Measurements from ENCODE around the gene ADCYAP1R1. TPM values are rescaled to one million over a fixed set of nuclear protein-coding genes. Genes with fewer than 3 reads are reported as not detected.
A peak's percentile ranks its signal among the peaks of the same experiment; 100 is the strongest.

The ADCYAP1R1 gene
- polyA plus RNA-seq, 4 donors, result under 0.01 to 4.4 (median 0.84) TPM; not detected in 1

DNA sequence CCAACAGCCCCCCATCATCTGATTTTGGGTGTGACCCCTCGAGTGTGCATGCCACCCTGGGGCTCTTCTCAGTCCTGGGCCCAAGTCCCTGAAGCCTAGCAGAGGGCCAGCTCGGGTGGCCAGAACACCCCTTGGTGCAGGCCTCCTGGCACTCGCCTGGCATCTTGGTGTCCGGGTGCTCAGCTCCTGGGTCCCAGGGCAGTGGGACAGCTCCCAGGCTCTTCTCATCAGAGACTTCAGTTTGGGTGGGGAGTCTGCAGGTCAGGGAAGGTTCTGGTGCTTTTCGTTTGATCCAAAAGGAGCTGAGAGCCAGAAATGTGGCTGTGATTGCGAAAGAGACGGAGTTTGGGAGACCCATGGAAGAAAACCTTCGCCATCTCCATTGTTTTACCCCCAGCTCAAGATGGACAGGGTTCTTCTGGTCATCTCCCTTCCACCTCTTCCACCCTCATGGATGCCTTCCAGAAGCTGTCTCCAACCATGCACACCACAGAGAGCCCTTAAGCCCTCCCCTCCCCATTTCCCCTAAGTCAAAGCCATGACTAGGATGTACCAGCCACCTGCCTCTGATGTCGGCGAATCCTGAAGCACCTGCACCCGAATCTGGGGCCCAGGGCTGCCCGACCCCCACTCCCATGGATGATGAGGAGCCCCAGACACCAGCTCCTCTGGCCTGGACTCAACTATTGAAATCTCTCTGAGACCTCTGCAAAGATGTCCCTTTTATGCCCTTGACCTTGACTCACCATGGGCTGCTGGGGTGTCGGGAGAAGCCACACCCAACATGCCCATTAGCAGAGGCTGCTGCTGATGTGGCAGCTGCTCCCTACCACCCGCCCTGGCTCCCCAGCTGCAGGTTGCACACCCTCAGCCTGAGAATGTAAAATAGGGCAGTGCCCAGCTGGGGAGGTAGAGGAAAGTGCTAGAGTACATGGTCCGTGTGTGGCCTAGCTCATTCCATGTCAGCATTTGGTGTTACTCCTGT is 55.3 kb downstream of the ADCYAP1R1 start:
- FAIRE-seq, result no peak
- no peaks in the 10 kb centered on the region for H3K27me3 ChIP-seq (ENCODE audit: control insufficient read depth in 3 of 3, insufficient read depth in 3 of 3, low read length in 3 of 3)
- H3K4me3 ChIP-seq (ENCODE audit: low read depth in 1 of 3, low read length in 3 of 3), result no peak overlapping the region
- no peak for DNase-seq
- no peak overlapping the region for H3K27ac ChIP-seq (ENCODE audit: low read depth in 1 of 3, low read length in 2 of 3)
- H3K4me1 ChIP-seq (ENCODE audit: control insufficient read depth in 3 of 3, insufficient read depth in 2 of 3, low read depth in 1 of 3, low read length in 2 of 3), result no peaks in the 10 kb centered on the region
- no peaks in the 10 kb centered on the region for H3K36me3 ChIP-seq (ENCODE audit: control insufficient read depth in 3 of 3, insufficient read depth in 2 of 3, low read depth in 1 of 3, low read length in 3 of 3)
- 75 to 83% (median 77%) methylated on average over 15 of the region's 15 CpGs for WGBS, 3 donors
- H3K9me3 ChIP-seq (ENCODE audit: control insufficient read depth in 2 of 2, insufficient read depth in 1 of 2, low read depth in 1 of 2, low read length in 1 of 2), result no peaks in the 10 kb centered on the region

DNA sequence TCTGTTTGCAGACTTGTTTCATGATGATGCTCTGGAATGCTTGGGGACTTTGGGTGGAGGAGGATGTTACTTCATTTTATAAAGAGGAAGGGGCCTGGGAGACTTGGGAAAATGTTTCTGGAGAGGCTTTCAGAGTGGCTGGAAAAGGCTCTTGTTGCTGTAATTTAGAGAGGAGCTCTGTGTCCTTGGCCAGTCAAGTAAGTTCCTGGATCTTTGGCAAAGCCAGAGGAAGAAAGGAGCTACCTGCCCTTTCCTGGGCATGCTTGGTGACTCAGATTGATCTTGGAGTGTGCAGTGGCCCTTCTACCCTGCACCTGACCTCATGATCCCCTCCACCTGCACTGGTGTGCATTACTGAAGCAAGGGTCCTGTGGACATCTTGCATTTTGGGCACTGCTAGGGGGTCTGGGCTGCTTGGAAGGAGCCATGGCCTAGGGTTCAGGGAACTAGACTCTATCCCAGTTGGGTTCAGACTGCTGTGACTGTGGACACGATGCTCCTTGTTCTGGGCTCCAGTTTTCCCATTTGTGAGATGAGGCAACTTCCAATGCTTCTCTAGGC is 56.1 kb downstream of the ADCYAP1R1 start:
- no peak for DNase-seq
- H3K9me3 ChIP-seq (ENCODE audit: control insufficient read depth in 2 of 2, insufficient read depth in 1 of 2, low read depth in 1 of 2, low read length in 1 of 2), result no peaks in the 10 kb centered on the region
- H3K27me3 ChIP-seq (ENCODE audit: control insufficient read depth in 3 of 3, insufficient read depth in 3 of 3, low read length in 3 of 3), result no peaks in the 10 kb centered on the region
- WGBS, 3 donors, result 59 to 71% (median 68%) methylated on average over 1 of the region's 1 CpG
- no peak overlapping the region for H3K4me3 ChIP-seq (ENCODE audit: low read depth in 1 of 3, low read length in 3 of 3)
- no peaks in the 10 kb centered on the region for H3K4me1 ChIP-seq (ENCODE audit: control insufficient read depth in 3 of 3, insufficient read depth in 2 of 3, low read depth in 1 of 3, low read length in 2 of 3)
- FAIRE-seq, result no peak
- no peak overlapping the region for H3K27ac ChIP-seq (ENCODE audit: low read depth in 1 of 3, low read length in 2 of 3)
- H3K36me3 ChIP-seq (ENCODE audit: control insufficient read depth in 3 of 3, insufficient read depth in 2 of 3, low read depth in 1 of 3, low read length in 3 of 3), result no peaks in the 10 kb centered on the region

DNA sequence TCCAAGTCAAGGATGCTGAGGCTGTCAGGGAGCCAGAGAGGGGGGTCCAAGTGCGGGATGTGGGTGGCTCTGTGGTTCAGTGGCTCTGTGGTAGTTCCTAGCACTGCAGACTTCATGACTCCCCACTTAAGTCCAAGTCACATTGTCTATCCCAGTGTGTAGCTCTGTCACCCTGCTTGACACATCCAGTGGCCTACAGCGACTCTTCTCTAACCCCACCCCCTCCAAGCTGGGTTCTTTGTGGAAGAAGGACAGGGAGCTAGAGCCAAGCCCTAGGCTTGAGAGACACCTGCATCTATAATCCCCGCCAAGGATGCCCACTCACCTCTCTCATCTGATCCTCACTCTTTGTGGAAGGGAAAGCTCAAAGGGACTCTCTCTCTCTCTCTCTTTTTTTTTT is 57.6 kb downstream of the ADCYAP1R1 start:
- no peak overlapping the region for H3K4me3 ChIP-seq (ENCODE audit: low read depth in 1 of 3, low read length in 3 of 3)
- no peak overlapping the region for H3K27ac ChIP-seq (ENCODE audit: low read depth in 1 of 3, low read length in 2 of 3)
- no peaks in the 10 kb centered on the region for H3K9me3 ChIP-seq (ENCODE audit: control insufficient read depth in 2 of 2, insufficient read depth in 1 of 2, low read depth in 1 of 2, low read length in 1 of 2)
- no peaks in the 10 kb centered on the region for H3K4me1 ChIP-seq (ENCODE audit: control insufficient read depth in 3 of 3, insufficient read depth in 2 of 3, low read depth in 1 of 3, low read length in 2 of 3)
- DNase-seq (no peak), FAIRE-seq (no peak)
- H3K36me3 ChIP-seq (ENCODE audit: control insufficient read depth in 3 of 3, insufficient read depth in 2 of 3, low read depth in 1 of 3, low read length in 3 of 3), result no peaks in the 10 kb centered on the region
- no peaks in the 10 kb centered on the region for H3K27me3 ChIP-seq (ENCODE audit: control insufficient read depth in 3 of 3, insufficient read depth in 3 of 3, low read length in 3 of 3)
- 77 to 94% (median 88%) methylated on average over 3 of the region's 3 CpGs for WGBS, 3 donors

DNA sequence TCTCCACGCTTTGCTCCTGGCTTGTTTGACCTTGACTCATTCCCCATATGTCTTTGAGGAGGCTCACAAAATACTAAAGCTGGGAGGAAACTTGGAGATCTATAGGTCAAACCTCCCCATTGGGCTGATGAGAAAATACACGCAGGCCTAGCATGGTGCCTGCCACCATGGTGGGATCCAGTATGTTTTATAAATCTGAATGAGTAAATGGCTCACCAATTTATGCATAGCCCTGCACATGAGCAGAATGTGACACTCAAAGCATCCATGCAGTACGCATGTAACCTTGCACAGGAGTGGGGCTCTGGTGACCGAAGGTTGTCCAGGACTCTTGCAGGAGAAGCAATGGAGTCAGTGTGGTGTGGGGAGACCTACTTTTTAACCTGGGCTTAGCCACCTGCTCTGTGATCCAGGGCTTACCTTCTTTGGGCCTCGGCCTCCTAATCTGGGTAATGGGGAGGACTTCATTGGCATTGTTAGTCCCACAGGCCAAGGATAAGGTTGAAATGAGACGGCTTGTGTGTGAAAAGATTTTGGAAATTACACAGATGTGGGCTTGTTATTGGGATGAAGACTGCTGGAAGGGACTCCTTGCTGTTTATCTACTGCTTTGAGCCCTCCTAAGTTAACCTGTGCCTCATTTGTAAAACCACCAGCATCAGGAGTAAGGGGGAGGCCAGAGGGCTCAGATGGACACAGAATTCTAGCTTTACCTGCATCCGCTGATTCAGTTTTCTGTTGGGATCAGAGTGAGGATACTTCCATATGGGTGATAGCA is 58.4 kb downstream of the ADCYAP1R1 start:
- no peak overlapping the region for H3K4me3 ChIP-seq (ENCODE audit: low read depth in 1 of 3, low read length in 3 of 3)
- no peaks in the 10 kb centered on the region for H3K36me3 ChIP-seq (ENCODE audit: control insufficient read depth in 3 of 3, insufficient read depth in 2 of 3, low read depth in 1 of 3, low read length in 3 of 3)
- no peaks in the 10 kb centered on the region for H3K4me1 ChIP-seq (ENCODE audit: control insufficient read depth in 3 of 3, insufficient read depth in 2 of 3, low read depth in 1 of 3, low read length in 2 of 3)
- 80 to 87% (median 81%) methylated on average over 7 of the region's 7 CpGs for WGBS, 3 donors
- no peak for FAIRE-seq
- DNase-seq, result no peak
- H3K9me3 ChIP-seq (ENCODE audit: control insufficient read depth in 2 of 2, insufficient read depth in 1 of 2, low read depth in 1 of 2, low read length in 1 of 2), result no peaks in the 10 kb centered on the region
- no peak overlapping the region for H3K27ac ChIP-seq (ENCODE audit: low read depth in 1 of 3, low read length in 2 of 3)
- no peaks in the 10 kb centered on the region for H3K27me3 ChIP-seq (ENCODE audit: control insufficient read depth in 3 of 3, insufficient read depth in 3 of 3, low read length in 3 of 3)

DNA sequence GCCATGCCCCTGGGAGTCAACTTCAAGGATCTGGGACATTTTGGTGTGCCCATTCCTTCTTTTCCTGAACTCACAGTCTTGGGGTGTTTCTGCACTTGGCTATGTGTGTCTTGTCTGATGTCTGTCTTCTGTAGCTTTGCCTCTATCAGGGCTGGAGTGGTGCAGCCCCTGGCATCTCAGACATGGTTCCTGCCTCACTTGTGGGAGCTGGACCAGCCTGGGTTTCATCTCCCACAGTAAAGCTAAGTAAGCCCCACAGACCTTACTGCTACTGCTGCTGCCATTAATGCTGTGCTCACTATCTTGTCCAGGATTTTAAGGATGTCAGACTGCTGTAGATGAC is 59.0 kb downstream of the ADCYAP1R1 start:
- FAIRE-seq (no peak), DNase-seq (no peak)
- H3K27ac ChIP-seq (ENCODE audit: low read depth in 1 of 3, low read length in 2 of 3), result no peak overlapping the region
- no peaks in the 10 kb centered on the region for H3K36me3 ChIP-seq (ENCODE audit: control insufficient read depth in 3 of 3, insufficient read depth in 2 of 3, low read depth in 1 of 3, low read length in 3 of 3)
- no peaks in the 10 kb centered on the region for H3K27me3 ChIP-seq (ENCODE audit: control insufficient read depth in 3 of 3, insufficient read depth in 3 of 3, low read length in 3 of 3)
- H3K9me3 ChIP-seq (ENCODE audit: control insufficient read depth in 2 of 2, insufficient read depth in 1 of 2, low read depth in 1 of 2, low read length in 1 of 2), result no peaks in the 10 kb centered on the region
- no peak overlapping the region for H3K4me3 ChIP-seq (ENCODE audit: low read depth in 1 of 3, low read length in 3 of 3)
- no peaks in the 10 kb centered on the region for H3K4me1 ChIP-seq (ENCODE audit: control insufficient read depth in 3 of 3, insufficient read depth in 2 of 3, low read depth in 1 of 3, low read length in 2 of 3)

DNA sequence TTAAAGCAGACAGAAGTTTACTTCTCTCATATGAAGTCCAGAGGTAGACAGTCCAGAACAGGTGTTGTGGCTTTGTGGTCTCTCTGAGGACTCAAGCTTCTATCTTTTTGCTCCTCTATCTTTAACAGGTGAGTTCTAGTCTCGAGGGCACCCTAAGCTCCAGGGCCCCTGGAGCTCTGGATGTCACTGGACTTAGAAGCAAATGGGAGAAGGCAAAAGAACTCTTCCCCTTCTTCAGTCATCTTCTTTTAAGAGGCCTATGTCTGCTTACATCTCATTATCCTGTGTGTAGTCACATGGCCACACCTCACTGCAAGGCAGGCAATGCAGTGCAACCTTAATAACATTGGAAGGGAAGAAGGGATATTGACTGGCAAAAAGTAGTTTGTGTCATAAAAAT is 61.6 kb downstream of the ADCYAP1R1 start:
- 0 to 39% (median 16%) methylated on average over 1 of the region's 1 CpG for WGBS, 3 donors
- Histone ChIP-seq H3K27me3 (ENCODE audit: control insufficient read depth in 3 of 3, insufficient read depth in 3 of 3, low read length in 3 of 3) (no peaks in the 10 kb centered on the region), H3K4me1 (ENCODE audit: control insufficient read depth in 3 of 3, insufficient read depth in 2 of 3, low read depth in 1 of 3, low read length in 2 of 3) (no peaks in the 10 kb centered on the region), H3K27ac (ENCODE audit: low read depth in 1 of 3, low read length in 2 of 3) (no peak overlapping the region), H3K9me3 (ENCODE audit: control insufficient read depth in 2 of 2, insufficient read depth in 1 of 2, low read depth in 1 of 2, low read length in 1 of 2) (no peaks in the 10 kb centered on the region), H3K36me3 (ENCODE audit: control insufficient read depth in 3 of 3, insufficient read depth in 2 of 3, low read depth in 1 of 3, low read length in 3 of 3) (no peaks in the 10 kb centered on the region), H3K4me3 (ENCODE audit: low read depth in 1 of 3, low read length in 3 of 3) (no peak overlapping the region)
- FAIRE-seq (no peak), DNase-seq (no peak)

DNA sequence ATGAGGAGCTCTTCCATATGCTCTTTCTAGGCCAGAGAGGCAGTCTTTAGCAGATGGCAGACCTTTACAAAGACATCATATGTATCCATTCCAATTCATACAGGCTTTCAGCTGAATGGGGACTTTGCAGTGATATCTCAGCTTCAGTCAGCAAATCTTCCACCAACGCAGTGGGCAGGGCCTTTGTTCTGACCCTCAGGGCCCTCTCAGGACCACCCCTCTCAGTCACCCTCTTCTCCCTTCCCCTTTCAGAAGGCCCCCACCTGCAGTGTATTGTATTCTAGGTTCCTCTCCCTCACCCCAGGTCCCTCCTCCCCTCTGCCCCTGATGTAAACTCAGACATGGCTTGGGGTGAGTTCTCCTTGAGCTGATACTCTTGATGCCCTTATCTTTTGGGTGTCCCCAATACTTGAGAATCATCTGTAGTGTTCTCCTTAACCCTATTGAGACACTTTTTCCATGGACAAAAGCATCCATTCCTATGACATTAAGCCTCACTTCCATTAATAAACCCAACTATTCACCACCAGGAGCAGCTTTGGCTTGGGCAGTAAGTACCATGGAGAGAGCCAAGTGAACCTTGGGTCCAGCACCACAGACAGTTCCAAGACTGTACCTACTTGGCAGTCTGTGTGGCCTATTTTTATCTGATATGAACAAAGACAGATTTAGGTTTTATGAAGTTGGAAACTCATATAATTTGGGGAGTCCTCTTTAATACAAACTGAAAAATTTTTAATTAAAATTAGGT is 62.7 kb downstream of the ADCYAP1R1 start:
- H3K27ac ChIP-seq (ENCODE audit: low read depth in 1 of 3, low read length in 2 of 3), result no peak overlapping the region
- 69 to 84% (median 82%) methylated on average over 1 of the region's 1 CpG for WGBS, 3 donors
- H3K27me3 ChIP-seq (ENCODE audit: control insufficient read depth in 3 of 3, insufficient read depth in 3 of 3, low read length in 3 of 3), result peaks cover 0 to 3% (median 0%) of the 10 kb centered on the region in 3 donors
- DNase-seq, result peak; percentile 9 to 40
- H3K4me1 ChIP-seq (ENCODE audit: control insufficient read depth in 3 of 3, insufficient read depth in 2 of 3, low read depth in 1 of 3, low read length in 2 of 3), result no peaks in the 10 kb centered on the region
- no peaks in the 10 kb centered on the region for H3K9me3 ChIP-seq (ENCODE audit: control insufficient read depth in 2 of 2, insufficient read depth in 1 of 2, low read depth in 1 of 2, low read length in 1 of 2)
- no peak overlapping the region for H3K4me3 ChIP-seq (ENCODE audit: low read depth in 1 of 3, low read length in 3 of 3)
- no peak for FAIRE-seq
- no peaks in the 10 kb centered on the region for H3K36me3 ChIP-seq (ENCODE audit: control insufficient read depth in 3 of 3, insufficient read depth in 2 of 3, low read depth in 1 of 3, low read length in 3 of 3)

DNA sequence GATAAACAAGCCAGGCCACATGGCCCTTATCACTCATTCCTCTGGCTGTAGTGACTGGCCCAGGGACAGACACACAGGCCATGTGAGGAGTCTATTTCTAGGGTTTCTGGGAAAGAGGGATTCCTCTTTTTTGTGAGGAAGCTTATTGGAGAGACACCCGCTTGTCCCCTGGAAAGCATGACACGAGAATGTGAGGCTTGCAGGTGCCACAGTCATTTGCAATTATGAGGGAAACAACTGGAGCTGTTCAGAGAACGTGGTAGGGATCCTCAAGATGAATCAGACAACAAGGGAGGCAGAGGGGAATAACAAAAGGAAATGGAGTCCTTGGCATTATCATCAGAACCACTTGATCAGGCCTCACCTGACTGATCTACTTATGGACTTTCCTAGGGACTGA is 64.5 kb downstream of the ADCYAP1R1 start:
- no peaks in the 10 kb centered on the region for H3K4me1 ChIP-seq (ENCODE audit: control insufficient read depth in 3 of 3, insufficient read depth in 2 of 3, low read depth in 1 of 3, low read length in 2 of 3)
- no peak for FAIRE-seq
- no peaks in the 10 kb centered on the region for H3K36me3 ChIP-seq (ENCODE audit: control insufficient read depth in 3 of 3, insufficient read depth in 2 of 3, low read depth in 1 of 3, low read length in 3 of 3)
- H3K4me3 ChIP-seq (ENCODE audit: low read depth in 1 of 3, low read length in 3 of 3), result no peak overlapping the region
- no peaks in the 10 kb centered on the region for H3K9me3 ChIP-seq (ENCODE audit: control insufficient read depth in 2 of 2, insufficient read depth in 1 of 2, low read depth in 1 of 2, low read length in 1 of 2)
- H3K27ac ChIP-seq (ENCODE audit: low read depth in 1 of 3, low read length in 2 of 3), result no peak overlapping the region
- WGBS, 3 donors, result 38 to 50% (median 41%) methylated on average over 3 of the region's 3 CpGs
- no peak for DNase-seq
- peaks cover 0 to 3% (median 0%) of the 10 kb centered on the region in 3 donors for H3K27me3 ChIP-seq (ENCODE audit: control insufficient read depth in 3 of 3, insufficient read depth in 3 of 3, low read length in 3 of 3)

Measured in small intestine (tissue), 7 donors.